ENCODE data around the gene SH3GL3.

Gene SH3GL3

DNA sequence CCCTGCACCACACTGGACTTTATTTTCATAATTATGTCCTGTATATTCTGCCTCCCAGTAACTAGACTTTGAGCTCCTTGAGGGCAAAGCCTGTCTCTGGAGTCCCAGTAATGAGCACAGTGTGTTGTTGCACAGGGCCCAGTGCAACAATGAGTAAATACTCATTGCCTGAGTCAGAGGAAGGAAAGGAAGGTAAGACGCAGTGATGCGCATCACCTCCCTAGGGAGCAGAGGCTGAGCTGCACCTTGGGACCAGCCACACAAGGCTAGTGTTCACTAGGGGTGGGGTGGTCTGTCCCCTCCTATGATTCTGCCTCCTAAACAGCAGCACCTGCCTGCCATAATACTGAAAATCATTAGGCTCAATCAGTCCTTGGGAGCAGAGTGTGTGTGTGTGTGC lies 120.2 kb downstream of the SH3GL3 start:
- TF ChIP-seq, protein P1, sequence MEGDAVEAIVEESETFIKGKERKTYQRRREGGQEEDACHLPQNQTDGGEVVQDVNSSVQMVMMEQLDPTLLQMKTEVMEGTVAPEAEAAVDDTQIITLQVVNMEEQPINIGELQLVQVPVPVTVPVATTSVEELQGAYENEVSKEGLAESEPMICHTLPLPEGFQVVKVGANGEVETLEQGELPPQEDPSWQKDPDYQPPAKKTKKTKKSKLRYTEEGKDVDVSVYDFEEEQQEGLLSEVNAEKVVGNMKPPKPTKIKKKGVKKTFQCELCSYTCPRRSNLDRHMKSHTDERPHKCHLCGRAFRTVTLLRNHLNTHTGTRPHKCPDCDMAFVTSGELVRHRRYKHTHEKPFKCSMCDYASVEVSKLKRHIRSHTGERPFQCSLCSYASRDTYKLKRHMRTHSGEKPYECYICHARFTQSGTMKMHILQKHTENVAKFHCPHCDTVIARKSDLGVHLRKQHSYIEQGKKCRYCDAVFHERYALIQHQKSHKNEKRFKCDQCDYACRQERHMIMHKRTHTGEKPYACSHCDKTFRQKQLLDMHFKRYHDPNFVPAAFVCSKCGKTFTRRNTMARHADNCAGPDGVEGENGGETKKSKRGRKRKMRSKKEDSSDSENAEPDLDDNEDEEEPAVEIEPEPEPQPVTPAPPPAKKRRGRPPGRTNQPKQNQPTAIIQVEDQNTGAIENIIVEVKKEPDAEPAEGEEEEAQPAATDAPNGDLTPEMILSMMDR (IDR thresholded peaks at IDR 0.05; ENCODE audit: control insufficient read depth, extremely low read depth, insufficient read depth), result no peak
- no peak for DNase-seq (ENCODE audit: low read depth)

DNA sequence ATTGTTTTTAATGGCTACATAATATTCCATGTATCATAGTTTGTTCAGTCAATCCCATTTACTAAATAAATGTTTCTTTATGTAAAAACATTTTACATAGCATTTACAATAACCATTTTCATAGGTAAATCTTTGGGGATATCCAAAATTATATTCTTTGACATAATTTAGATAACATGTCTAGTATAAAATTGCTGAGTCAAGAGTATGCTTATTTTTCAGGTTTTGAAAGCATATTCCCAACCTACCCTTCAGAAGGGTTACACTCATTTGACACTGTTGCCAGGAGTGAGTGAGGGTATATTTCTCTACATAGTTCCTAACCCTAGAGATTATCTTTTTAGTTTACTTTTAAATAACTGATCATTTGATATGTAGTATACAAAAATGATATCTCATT lies 122.2 kb downstream of the SH3GL3 start:
- no peak overlapping the region for H3K4me3 ChIP-seq (ENCODE audit: low read depth, low read length)
- TF ChIP-seq, protein P1 (IDR thresholded peaks at IDR 0.05; ENCODE audit: control insufficient read depth, extremely low read depth, insufficient read depth), result no peak
- DNase-seq (ENCODE audit: low read depth), result no peak

More for the DNA sequence above, 120.2 kb downstream of the SH3GL3 start:
- H3K4me3 ChIP-seq (ENCODE audit: low read depth, low read length), result no peak overlapping the region

GRCh38 chr15:83570756-83571155 lies 123.6 kb downstream of the SH3GL3 start:
- DNase-seq (ENCODE audit: low read depth), result no peak

GRCh38 chr15:83571820-83572707 lies 124.9 kb downstream of the SH3GL3 start:
- TF ChIP-seq, protein P1 (IDR thresholded peaks at IDR 0.05; ENCODE audit: control insufficient read depth, extremely low read depth, insufficient read depth), result peak; percentile 55
- H3K4me3 ChIP-seq (ENCODE audit: low read depth, low read length), result no peak overlapping the region
- DNase-seq (ENCODE audit: low read depth), result peak; percentile 11

More at GRCh38 chr15:83570756-83571155, 123.6 kb downstream of the SH3GL3 start:
- TF ChIP-seq, protein P1 (IDR thresholded peaks at IDR 0.05; ENCODE audit: control insufficient read depth, extremely low read depth, insufficient read depth), result no peak
- no peak overlapping the region for H3K4me3 ChIP-seq (ENCODE audit: low read depth, low read length)

GRCh38 chr15:83574345-83574744 lies 127.2 kb downstream of the SH3GL3 start:
- DNase-seq (ENCODE audit: low read depth), result no peak
- TF ChIP-seq, protein P1 (IDR thresholded peaks at IDR 0.05; ENCODE audit: control insufficient read depth, extremely low read depth, insufficient read depth), result no peak
- H3K4me3 ChIP-seq (ENCODE audit: low read depth, low read length), result no peak overlapping the region

- no peak overlapping the region for H3K4me3 ChIP-seq (ENCODE audit: low read depth, low read length)
- TF ChIP-seq, protein P1 (IDR thresholded peaks at IDR 0.05; ENCODE audit: control insufficient read depth, extremely low read depth, insufficient read depth), result no peak
- DNase-seq (ENCODE audit: low read depth), result no peak
Observed at GRCh38 chr15:83578691-83579090, 131.6 kb downstream of the SH3GL3 start.
